ENCODE measurements around the gene KCND3.

GRCh38 chr1:111943066-111943465 is 46.4 kb downstream of the KCND3 start:
- TF ChIP-seq, protein P1, sequence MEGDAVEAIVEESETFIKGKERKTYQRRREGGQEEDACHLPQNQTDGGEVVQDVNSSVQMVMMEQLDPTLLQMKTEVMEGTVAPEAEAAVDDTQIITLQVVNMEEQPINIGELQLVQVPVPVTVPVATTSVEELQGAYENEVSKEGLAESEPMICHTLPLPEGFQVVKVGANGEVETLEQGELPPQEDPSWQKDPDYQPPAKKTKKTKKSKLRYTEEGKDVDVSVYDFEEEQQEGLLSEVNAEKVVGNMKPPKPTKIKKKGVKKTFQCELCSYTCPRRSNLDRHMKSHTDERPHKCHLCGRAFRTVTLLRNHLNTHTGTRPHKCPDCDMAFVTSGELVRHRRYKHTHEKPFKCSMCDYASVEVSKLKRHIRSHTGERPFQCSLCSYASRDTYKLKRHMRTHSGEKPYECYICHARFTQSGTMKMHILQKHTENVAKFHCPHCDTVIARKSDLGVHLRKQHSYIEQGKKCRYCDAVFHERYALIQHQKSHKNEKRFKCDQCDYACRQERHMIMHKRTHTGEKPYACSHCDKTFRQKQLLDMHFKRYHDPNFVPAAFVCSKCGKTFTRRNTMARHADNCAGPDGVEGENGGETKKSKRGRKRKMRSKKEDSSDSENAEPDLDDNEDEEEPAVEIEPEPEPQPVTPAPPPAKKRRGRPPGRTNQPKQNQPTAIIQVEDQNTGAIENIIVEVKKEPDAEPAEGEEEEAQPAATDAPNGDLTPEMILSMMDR (IDR thresholded peaks at IDR 0.05; ENCODE audit: low read depth, low read length, missing input control), result no peak
- TF ChIP-seq GABPA (IDR thresholded peaks at IDR 0.05 in 1 of 2, conservative IDR thresholded peaks at IDR 0.05 in 1 of 2), result no peak
- TF ChIP-seq RAD21 (IDR thresholded peaks at IDR 0.05), result no peak
- TF ChIP-seq TAF1 (conservative IDR thresholded peaks at IDR 0.05), result no peak
- no peak for TF ChIP-seq RXRA (IDR thresholded peaks at IDR 0.05)
- no peak for TF ChIP-seq SP1 (IDR thresholded peaks at IDR 0.05)
- TF ChIP-seq JUND (IDR thresholded peaks at IDR 0.05), result no peak
- TF ChIP-seq, protein P2, sequence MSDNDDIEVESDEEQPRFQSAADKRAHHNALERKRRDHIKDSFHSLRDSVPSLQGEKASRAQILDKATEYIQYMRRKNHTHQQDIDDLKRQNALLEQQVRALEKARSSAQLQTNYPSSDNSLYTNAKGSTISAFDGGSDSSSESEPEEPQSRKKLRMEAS (IDR thresholded peaks at IDR 0.05), result no peak
